T-cell (primary cell): ENCODE measurements around the gene THEM4. TPM values are rescaled to one million over a fixed set of nuclear protein-coding genes. Genes with fewer than 3 reads are reported as not detected.

Experiments used
- ATAC-seq, 4 experiments: fragments of 200-7000 bp in 3 of 4; fragments of 150-1000 bp in 1 of 4; cut with Tn5 transposase; replicated peaks in 1 of 4; 1 replicate in 3 of 4; 2 replicates in 1 of 4; pipeline ENCODE4 v1.10.0; 2021; ENCODE audit warnings: moderate library complexity in 3 of 4, mild to moderate bottlenecking in 2 of 4, moderate number of reproducible peaks in 1 of 4
- CTCF ChIA-PET, 2 donors: fragments of 300-600 bp; sonication (Branson Sonifier 250); formaldehyde crosslinking; loops; one replicate each; lab custom pipeline; 2022; ENCODE audit warnings: antibody characterized with exemption in 2 of 2; lab: Charles Lee
- POLR2A ChIA-PET, 2 donors: fragments of 300-600 bp; sonication (Branson Sonifier 250); formaldehyde crosslinking; loops; one replicate each; lab custom pipeline; 2022; ENCODE audit warnings: antibody characterized with exemption in 2 of 2; lab: Charles Lee
- DNase-seq, 35 experiments: peaks; one replicate each; pipeline versions ENCODE4 v3.0.0 to v3.0.0-alpha.2; 2013 to 2023
- H3K27ac ChIP-seq: one replicate; pipeline ENCODE4 v1.5.1; 2013; ENCODE audit warnings: low read length
- H3K27me3 ChIP-seq, 2 experiments: replicated peaks in 1 of 2; 1 replicate in 1 of 2; 2 replicates in 1 of 2; pipeline versions ENCODE4 v1.6.1 to v1.7.0; 2013; ENCODE audit warnings: low read length in 1 of 2, mixed read lengths in 1 of 2; ENCODE audit not compliant: control insufficient read depth in 2 of 2, insufficient read depth in 2 of 2; ENCODE audit errors: extremely low read depth in 1 of 2
- H3K36me3 ChIP-seq, 2 donors: 1 replicate in 1 of 2; 2 replicates in 1 of 2; pipeline versions ENCODE4 v1.6.1 to v1.7.0; 2013; ENCODE audit warnings: low read length in 1 of 2; ENCODE audit not compliant: control insufficient read depth in 2 of 2, insufficient read depth in 1 of 2; ENCODE audit errors: extremely low read depth in 1 of 2
- H3K4me1 ChIP-seq, 2 experiments: 1 replicate in 1 of 2; 2 replicates in 1 of 2; pipeline versions ENCODE4 v1.6.1 to v1.7.0; 2013; ENCODE audit warnings: low read length in 2 of 2, mixed read lengths in 1 of 2; ENCODE audit not compliant: insufficient read depth in 2 of 2, control insufficient read depth in 1 of 2; ENCODE audit errors: extremely low read depth in 1 of 2
- H3K4me3 ChIP-seq, 2 donors: 1 replicate in 1 of 2; 2 replicates in 1 of 2; pipeline versions ENCODE4 v1.5.1 to v1.7.0; 2013; ENCODE audit warnings: mild to moderate bottlenecking in 2 of 2, low read length in 1 of 2, moderate library complexity in 1 of 2; ENCODE audit not compliant: control insufficient read depth in 1 of 2; ENCODE audit errors: extremely low read depth in 1 of 2
- H3K9me3 ChIP-seq: 2 replicates; pipeline ENCODE4 v1.7.0; 2013
- H3K27ac Mint-ChIP-seq, 2 donors: one replicate each; pipeline ENCODE4 v1.8.0; 2020 to 2021; ENCODE audit warnings: mild to moderate bottlenecking in 2 of 2, mixed read lengths in 2 of 2
- H3K27me3 Mint-ChIP-seq, 2 donors: one replicate each; pipeline ENCODE4 v1.8.0; 2021 to 2022; ENCODE audit warnings: mixed read lengths in 2 of 2
- H3K36me3 Mint-ChIP-seq: one replicate; pipeline ENCODE4 v1.8.0; 2021; ENCODE audit warnings: mixed read lengths
- H3K4me1 Mint-ChIP-seq, 3 donors: one replicate each; pipeline ENCODE4 v1.8.0; 2020 to 2022; ENCODE audit warnings: mixed read lengths in 3 of 3, mild to moderate bottlenecking in 1 of 3
- H3K4me3 Mint-ChIP-seq, 3 donors: one replicate each; pipeline ENCODE4 v1.8.0; 2020 to 2022; ENCODE audit warnings: mild to moderate bottlenecking in 3 of 3, mixed read lengths in 3 of 3, moderate library complexity in 3 of 3
- H3K9me3 Mint-ChIP-seq, 3 donors: one replicate each; pipeline ENCODE4 v1.8.0; 2020 to 2022; ENCODE audit warnings: mixed read lengths in 3 of 3
- WGBS: methylation state at CpG from one replicate; pipeline ENCODE4 v1.1.5; 2013; ENCODE audit warnings: missing lambda C conversion rate; ENCODE audit not compliant: insufficient coverage; 5-methylcytosine and 5-hydroxymethylcytosine counted together
- total RNA-seq, 35 experiments: library from RNA in 6 of 35; stranded (reverse) in 6 of 35; fragments of 120-200 nt in 1 of 35; gene quantifications; one replicate each; pipeline versions ENCODE4 v1.2.1 to v1.2.4 and lab custom pipeline; 2013 to 2026

The THEM4 gene
- total RNA-seq, 5 donors from 2014 or later (not counting 1 experiment from before 2014, with no cell fraction given): 48.2 to 119 (median 97.6) TPM

DNA sequence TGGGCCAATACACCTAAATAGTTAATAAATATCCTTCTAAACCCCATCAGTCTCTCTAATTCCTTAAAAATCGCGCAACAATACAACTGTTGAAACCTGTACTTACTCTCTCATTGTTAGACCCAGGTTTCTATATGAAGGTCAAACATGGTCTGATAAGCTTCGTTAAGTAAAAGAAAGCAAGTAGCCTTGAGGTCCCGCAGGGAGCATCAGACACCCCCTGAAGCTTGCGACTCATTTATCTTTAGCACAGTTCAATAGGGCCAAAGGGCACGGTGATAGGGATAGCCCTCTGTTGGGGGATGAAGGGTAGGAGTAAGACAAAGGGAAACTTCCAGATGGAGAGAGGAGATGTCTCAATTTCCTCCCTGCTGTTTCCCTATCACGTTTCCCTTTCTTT, 27.3 kb upstream of the THEM4 start:
- peaks cover 9 to 17% (median 15%) of the 10 kb centered on the region in 3 donors for H3K4me1 Mint-ChIP-seq

DNA sequence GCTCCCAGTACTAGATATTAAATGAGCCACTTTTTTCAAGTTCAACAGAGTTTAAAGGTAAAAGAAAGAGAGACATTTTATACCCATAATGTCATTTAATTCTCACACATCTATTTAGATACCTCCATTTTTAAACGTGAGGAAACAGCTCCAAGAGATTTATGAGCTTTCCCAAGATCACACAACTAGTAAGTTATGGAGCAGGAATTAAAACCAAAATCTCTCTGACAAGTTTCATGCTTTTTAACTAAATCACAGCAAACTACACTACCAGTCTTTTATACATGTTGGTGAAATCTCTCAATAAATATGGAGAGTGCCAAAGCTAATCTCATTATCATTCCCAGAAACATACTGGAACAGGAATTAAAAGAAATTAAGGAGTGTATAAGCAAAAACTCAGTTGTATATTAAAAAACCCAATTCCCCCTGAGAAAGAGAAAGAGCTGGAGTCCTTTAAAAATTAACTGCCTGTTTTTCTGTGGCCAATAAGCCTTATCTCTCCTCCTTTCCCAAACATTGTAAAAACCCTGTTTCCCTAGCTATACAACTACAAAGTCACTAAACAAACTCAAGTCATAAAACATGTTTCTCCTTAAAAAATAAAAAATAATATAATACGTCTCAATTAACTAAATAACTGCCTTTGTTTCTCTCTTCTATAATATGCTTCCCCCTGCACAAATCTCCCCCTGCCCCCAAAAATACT, 26.7 kb upstream of the THEM4 start:
- no peak for ATAC-seq
- no peak for DNase-seq
- ChIA-PET POLR2A (interaction anchor here in 1 of 2 donors (0.6 kb wide), 1 partner anchor 99 kb away, joined by 3 read pairs; no protein-coding TSS in a partner anchor), CTCF (interaction anchor here (0.6 to 6.0 kb wide), 16 partner anchors 9 to 229 kb away, joined by 3 to 71 read pairs (median 4); no protein-coding TSS in a partner anchor)
- Mint-ChIP-seq H3K4me3 (no peak overlapping the region), H3K27me3 (peaks cover 3 to 4% of the 10 kb centered on the region in 2 donors), H3K9me3 (no peaks in the 10 kb centered on the region), H3K27ac (no peak overlapping the region), H3K4me1 (peaks cover 6 to 11% (median 10%) of the 10 kb centered on the region in 3 donors), H3K36me3 (no peaks in the 10 kb centered on the region)
- Histone ChIP-seq H3K4me1 (peaks cover 0 to 3% of the 10 kb centered on the region in 2 experiments), H3K4me3 (no peak overlapping the region), H3K36me3 (no peaks in the 10 kb centered on the region), H3K27me3 (no peaks in the 10 kb centered on the region), H3K27ac (no peak overlapping the region), H3K9me3 (no peaks in the 10 kb centered on the region)
- WGBS: 70% methylated on average over 2 of the region's 2 CpGs

More for the DNA sequence above, 27.3 kb upstream of the THEM4 start:
- ATAC-seq (no peak), DNase-seq (no peak)
- no peaks in the 10 kb centered on the region for H3K27me3 ChIP-seq
- no peak overlapping the region for H3K4me3 Mint-ChIP-seq
- POLR2A ChIA-PET: interaction anchor here in 1 of 2 donors (0.6 kb wide), 1 partner anchor 99 kb away, joined by 3 read pairs; no protein-coding TSS in a partner anchor
- peaks cover 0 to 3% of the 10 kb centered on the region in 2 experiments for H3K4me1 ChIP-seq
- no peak overlapping the region for H3K27ac Mint-ChIP-seq
- H3K36me3 Mint-ChIP-seq: no peaks in the 10 kb centered on the region
- WGBS: 100% methylated on average over 1 of the region's 7 CpGs
- no peaks in the 10 kb centered on the region for H3K9me3 Mint-ChIP-seq
- H3K36me3 ChIP-seq: no peaks in the 10 kb centered on the region
- CTCF ChIA-PET: interaction anchor here (0.8 to 6.0 kb wide), 7 partner anchors 9 to 109 kb away, joined by 3 to 71 read pairs (median 4); no protein-coding TSS in a partner anchor
- H3K27ac ChIP-seq: no peak overlapping the region
- H3K27me3 Mint-ChIP-seq: peaks cover 3 to 4% of the 10 kb centered on the region in 2 donors
- H3K4me3 ChIP-seq: no peak overlapping the region
- no peaks in the 10 kb centered on the region for H3K9me3 ChIP-seq

- no peak overlapping the region for H3K4me3 Mint-ChIP-seq
- no peaks in the 10 kb centered on the region for H3K27me3 ChIP-seq
- H3K4me1 ChIP-seq: peaks cover 0 to 3% of the 10 kb centered on the region in 2 experiments
- WGBS: 63% methylated on average over 1 of the region's 3 CpGs
- ChIA-PET CTCF (interaction anchor here (0.6 to 6.0 kb wide), 10 partner anchors 10 to 67 kb away, joined by 3 to 71 read pairs (median 4); no protein-coding TSS in a partner anchor), POLR2A (no interaction called here)
- no peaks in the 10 kb centered on the region for H3K9me3 ChIP-seq
- peaks cover 5 to 8% (median 6%) of the 10 kb centered on the region in 3 donors for H3K4me1 Mint-ChIP-seq
- H3K9me3 Mint-ChIP-seq: no peaks in the 10 kb centered on the region
- H3K36me3 ChIP-seq: no peaks in the 10 kb centered on the region
- ATAC-seq (no peak), DNase-seq (no peak)
- H3K4me3 ChIP-seq: no peak overlapping the region
- H3K36me3 Mint-ChIP-seq: no peaks in the 10 kb centered on the region
- peaks cover 3 to 4% of the 10 kb centered on the region in 2 donors for H3K27me3 Mint-ChIP-seq
- H3K27ac Mint-ChIP-seq: no peak overlapping the region
- no peak overlapping the region for H3K27ac ChIP-seq
Observed at GRCh38 chr1:151935154-151935553, 25.8 kb upstream of the THEM4 start.

DNA sequence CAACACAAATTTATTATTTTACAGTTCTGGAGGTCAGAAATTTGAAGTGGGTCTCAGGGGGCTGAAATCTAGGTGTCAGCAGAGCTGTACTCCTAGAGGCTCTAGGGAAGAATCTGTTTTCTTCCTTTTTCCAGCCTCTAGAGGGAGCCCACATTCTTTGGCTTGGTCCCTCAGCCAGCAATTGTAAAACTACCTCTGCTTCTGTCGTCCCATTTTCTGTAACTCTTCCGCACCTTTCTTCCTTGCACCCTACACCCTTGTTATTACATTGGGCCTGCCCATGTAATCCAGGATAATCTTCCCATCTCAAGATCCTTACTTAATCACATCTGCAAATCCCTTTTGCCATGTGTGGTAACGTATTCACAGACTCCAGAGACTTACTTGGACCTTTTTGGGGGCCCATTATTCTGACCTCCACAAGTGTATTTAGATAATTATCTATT, 24.8 kb upstream of the THEM4 start:
- Mint-ChIP-seq H3K27me3 (peaks cover 3 to 4% of the 10 kb centered on the region in 2 donors), H3K27ac (peak overlapping the region; percentile 23 to 46), H3K36me3 (no peaks in the 10 kb centered on the region), H3K4me3 (no peak overlapping the region), H3K4me1 (peaks cover 5 to 8% (median 6%) of the 10 kb centered on the region in 3 donors), H3K9me3 (no peaks in the 10 kb centered on the region)
- H3K9me3 ChIP-seq: no peaks in the 10 kb centered on the region
- no peaks in the 10 kb centered on the region for H3K27me3 ChIP-seq
- H3K36me3 ChIP-seq: no peaks in the 10 kb centered on the region
- peaks cover 0 to 3% of the 10 kb centered on the region in 2 experiments for H3K4me1 ChIP-seq
- CTCF ChIA-PET: interaction anchor here (0.5 to 6.0 kb wide), 7 partner anchors 11 to 116 kb away, joined by 3 to 71 read pairs (median 6); partner anchors contain the start of gene S100A10 (in 1 of the 2)
- no peak overlapping the region for H3K27ac ChIP-seq
- DNase-seq (peak in 25 of 35 experiments; percentile 9 to 82 (median 31)), ATAC-seq (peak; percentile 75 to 86 (median 83))
- 20% methylated on average over 2 of the region's 3 CpGs for WGBS
- POLR2A ChIA-PET: no interaction called here
- no peak overlapping the region for H3K4me3 ChIP-seq

DNA sequence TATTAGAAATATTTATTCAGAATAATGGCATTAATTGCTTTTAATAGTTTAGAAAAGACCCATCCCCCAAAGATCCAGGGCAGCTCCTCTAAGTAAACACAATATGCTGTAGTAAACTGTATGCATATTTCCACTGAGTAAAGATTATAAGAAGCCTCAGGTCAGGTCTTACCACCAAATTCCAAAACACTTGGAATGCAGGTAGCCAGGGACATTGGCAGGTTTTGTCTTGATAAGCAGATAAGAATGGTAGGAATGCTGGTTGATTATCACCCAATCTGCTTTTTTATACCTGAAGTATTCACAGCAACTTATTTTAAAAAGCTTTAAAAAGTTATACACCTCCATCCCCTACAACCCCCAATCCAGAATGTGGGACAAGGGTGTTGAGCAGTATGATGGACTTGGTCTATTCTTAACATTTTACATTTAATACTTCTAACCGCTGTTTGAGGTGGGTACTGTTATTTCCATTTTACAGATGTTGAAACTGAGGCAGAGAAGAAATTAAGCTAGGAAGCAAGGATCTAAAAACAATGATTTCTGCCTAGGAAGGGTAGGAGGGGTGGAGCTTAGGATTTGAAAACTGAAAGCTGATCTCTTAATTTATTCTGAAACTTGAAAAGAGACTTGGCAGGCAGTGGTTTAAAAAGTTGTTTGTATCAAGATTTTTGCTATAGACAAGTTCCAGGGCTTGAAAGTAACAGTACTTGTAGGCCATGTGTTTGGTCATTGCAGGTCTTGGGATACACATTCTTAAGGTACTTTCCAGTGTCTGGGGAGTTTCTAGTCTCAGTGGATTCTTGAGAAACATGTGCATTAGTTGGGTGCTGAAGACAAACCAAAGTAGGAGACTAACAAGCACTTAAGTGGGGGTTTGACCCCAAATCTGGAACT, 15.6 kb upstream of the THEM4 start:
- Mint-ChIP-seq H3K4me1 (peaks cover 19 to 22% (median 21%) of the 10 kb centered on the region in 3 donors), H3K9me3 (no peaks in the 10 kb centered on the region), H3K36me3 (no peaks in the 10 kb centered on the region), H3K4me3 (peak overlapping the region in 1 of 3 donors; percentile 31), H3K27me3 (no peaks in the 10 kb centered on the region), H3K27ac (peak overlapping the region; percentile 79 to 84)
- H3K36me3 ChIP-seq: no peaks in the 10 kb centered on the region
- WGBS: no CpG with 5 or more reads among the region's 1 CpG
- H3K4me1 ChIP-seq: peaks cover 0 to 3% of the 10 kb centered on the region in 2 experiments
- peak overlapping the region; percentile 25 for H3K27ac ChIP-seq
- H3K27me3 ChIP-seq: no peaks in the 10 kb centered on the region
- H3K4me3 ChIP-seq: no peak overlapping the region
- DNase-seq (peak in 1 of 35 experiments; percentile 36), ATAC-seq (peak in 3 of 4 experiments; percentile 33 to 65 (median 43))
- ChIA-PET CTCF (interaction anchor here in 1 of 2 donors (1.5 kb wide), 1 partner anchor 77 kb away, joined by 4 read pairs; no protein-coding TSS in a partner anchor), POLR2A (no interaction called here)
- no peaks in the 10 kb centered on the region for H3K9me3 ChIP-seq
